ENCODE measurements around the gene IL1RL1. TPM values are rescaled to one million over a fixed set of nuclear protein-coding genes. Genes with fewer than 3 reads are reported as not detected.

IL1RL1 gene
- total RNA-seq, 2 donors from 2014 or later, result 4.8 to 65.3 TPM

DNA sequence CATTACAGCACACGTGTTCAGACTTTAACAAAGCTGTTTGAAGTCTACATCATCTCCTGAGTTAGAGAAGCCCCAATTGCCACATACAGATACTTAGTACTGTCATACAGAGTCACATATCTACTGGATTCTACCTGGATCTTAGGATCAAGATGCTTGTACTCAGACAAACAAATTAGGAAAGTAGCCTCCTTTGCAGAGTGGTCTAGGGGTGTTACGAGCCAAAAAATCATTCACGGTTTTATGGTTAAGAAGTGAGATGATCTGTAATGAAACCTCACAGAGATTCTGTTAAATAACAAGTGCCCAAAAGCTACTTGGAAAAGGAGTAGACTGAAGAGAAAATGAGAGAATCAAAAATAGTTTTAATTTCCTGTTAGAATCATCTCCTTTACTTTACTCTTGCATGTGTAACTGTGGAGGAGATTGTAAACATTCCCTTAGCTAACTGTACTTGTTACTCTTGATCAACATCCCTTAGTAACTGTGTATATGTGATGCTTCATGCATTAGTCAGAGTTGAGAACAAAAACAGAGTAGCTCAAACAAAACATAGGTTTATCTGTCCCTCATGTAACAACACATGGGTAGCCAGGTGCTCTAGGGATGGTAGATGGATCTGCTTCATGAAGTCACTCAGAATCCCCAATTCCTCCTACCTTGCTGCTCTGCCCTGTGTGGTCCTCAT is 16.4 kb upstream of the IL1RL1 start:
- H3K9me3 ChIP-seq, result no peaks in the 10 kb centered on the region
- no peaks in the 10 kb centered on the region for H3K4me1 ChIP-seq
- no peaks in the 10 kb centered on the region for H3K36me3 ChIP-seq
- no peak for TF ChIP-seq CTCF (IDR thresholded peaks at IDR 0.05)
- no peak overlapping the region for H3K27ac ChIP-seq
- DNase-seq (ENCODE audit: low spot score), result no peak
- no peak overlapping the region for H3K4me3 ChIP-seq
- no peaks in the 10 kb centered on the region for H3K27me3 ChIP-seq

DNA sequence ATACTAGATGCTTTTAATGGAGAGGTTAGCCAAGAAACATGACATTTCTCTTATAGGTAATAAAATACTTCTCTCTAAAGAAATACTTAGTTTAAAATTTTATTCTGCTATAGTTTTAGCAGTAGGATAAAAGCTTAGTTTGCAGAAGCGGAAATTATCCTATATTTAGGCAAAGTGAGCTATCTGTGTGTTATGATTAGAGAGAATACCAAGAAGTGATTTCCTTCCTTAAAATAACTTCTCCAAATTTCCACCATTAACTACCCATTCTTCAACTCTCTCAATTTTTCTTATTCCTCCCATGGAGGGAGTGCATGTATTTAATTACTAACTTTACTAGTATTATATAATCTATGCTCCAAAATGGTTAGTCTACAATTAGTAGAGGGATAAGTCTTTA is 15.8 kb upstream of the IL1RL1 start:
- no peak overlapping the region for H3K27ac ChIP-seq

DNA sequence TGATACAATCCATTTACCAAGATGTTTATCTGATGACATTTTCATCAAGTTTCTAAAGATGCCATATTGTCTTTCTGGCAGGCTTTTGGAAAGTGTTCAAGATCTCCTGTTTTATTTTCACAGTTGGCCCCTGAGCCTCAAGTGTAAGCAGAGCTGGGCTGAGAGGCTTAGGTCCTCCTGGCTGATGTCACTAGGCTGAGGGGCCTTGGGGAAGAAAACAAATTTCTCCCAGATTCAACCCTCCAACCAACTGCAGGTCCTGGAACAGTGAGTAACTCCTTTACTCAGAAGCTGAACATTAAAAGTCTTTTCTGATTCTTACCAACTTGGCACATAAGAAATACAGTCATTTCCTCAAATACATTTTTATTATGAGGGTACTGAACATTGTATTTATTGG is 14.9 kb upstream of the IL1RL1 start:
- Histone ChIP-seq H3K4me3 (no peak overlapping the region), H3K27ac (no peak overlapping the region), H3K36me3 (no peaks in the 10 kb centered on the region), H3K9me3 (no peaks in the 10 kb centered on the region), H3K4me1 (no peaks in the 10 kb centered on the region), H3K27me3 (no peaks in the 10 kb centered on the region)
- TF ChIP-seq CTCF (IDR thresholded peaks at IDR 0.05), result no peak
- no peak for DNase-seq (ENCODE audit: low spot score)

More for the DNA sequence above, 15.8 kb upstream of the IL1RL1 start:
- DNase-seq (ENCODE audit: low spot score), result no peak
- no peaks in the 10 kb centered on the region for H3K27me3 ChIP-seq
- no peaks in the 10 kb centered on the region for H3K9me3 ChIP-seq
- TF ChIP-seq CTCF (IDR thresholded peaks at IDR 0.05), result no peak
- H3K4me3 ChIP-seq, result no peak overlapping the region
- no peaks in the 10 kb centered on the region for H3K4me1 ChIP-seq
- H3K36me3 ChIP-seq, result no peaks in the 10 kb centered on the region

GRCh38 chr2:102297891-102298290 is 13.5 kb upstream of the IL1RL1 start:
- H3K9me3 ChIP-seq, result no peaks in the 10 kb centered on the region
- no peaks in the 10 kb centered on the region for H3K36me3 ChIP-seq
- H3K27ac ChIP-seq, result no peak overlapping the region
- no peak overlapping the region for H3K4me3 ChIP-seq
- TF ChIP-seq CTCF (IDR thresholded peaks at IDR 0.05), result no peak
- no peak for DNase-seq (ENCODE audit: low spot score)
- no peaks in the 10 kb centered on the region for H3K27me3 ChIP-seq
- H3K4me1 ChIP-seq, result no peaks in the 10 kb centered on the region

GRCh38 chr2:102301867-102302362 is 9.4 kb upstream of the IL1RL1 start:
- DNase-seq (ENCODE audit: low spot score), result no peak
- no peaks in the 10 kb centered on the region for H3K27me3 ChIP-seq
- peak in 1 of 2 donors; percentile 31 for TF ChIP-seq CTCF (IDR thresholded peaks at IDR 0.05)
- H3K4me3 ChIP-seq, result no peak overlapping the region
- H3K4me1 ChIP-seq, result no peaks in the 10 kb centered on the region
- no peak overlapping the region for H3K27ac ChIP-seq
- H3K36me3 ChIP-seq, result no peaks in the 10 kb centered on the region
- H3K9me3 ChIP-seq, result no peaks in the 10 kb centered on the region

DNA sequence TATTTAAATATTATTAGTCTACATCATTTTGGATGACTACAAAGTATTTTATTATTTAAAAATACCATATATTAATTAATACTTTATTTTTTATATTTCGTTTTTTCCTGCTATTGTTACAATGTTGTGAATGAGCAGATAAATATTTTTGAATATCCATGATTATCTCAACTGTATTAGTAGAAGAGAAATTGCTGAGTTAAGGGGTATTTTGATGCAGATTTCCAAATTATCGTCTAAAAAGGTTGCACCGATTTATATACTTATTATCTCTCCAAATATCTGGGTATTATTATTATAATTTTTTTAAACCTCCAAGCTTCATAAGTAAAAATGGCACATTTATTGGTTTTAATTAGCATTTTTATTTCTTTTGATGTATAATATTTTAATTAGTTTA is 8.9 kb upstream of the IL1RL1 start:
- Histone ChIP-seq H3K27me3 (no peaks in the 10 kb centered on the region), H3K27ac (no peak overlapping the region), H3K4me1 (no peaks in the 10 kb centered on the region), H3K36me3 (no peaks in the 10 kb centered on the region), H3K4me3 (no peak overlapping the region), H3K9me3 (no peaks in the 10 kb centered on the region)
- TF ChIP-seq CTCF (IDR thresholded peaks at IDR 0.05), result no peak
- DNase-seq (ENCODE audit: low spot score), result no peak
